ENCODE measurements around the gene SESTD1.

- TF ChIP-seq CTCF (conservative IDR thresholded peaks at IDR 0.05) (peak; percentile 83), EZH2 (IDR thresholded peaks at IDR 0.05; ENCODE audit: low read depth) (no peak)
Measured at GRCh38 chr2:179129574-179130238, 134.9 kb downstream of the SESTD1 start.
